GM21576 (cell line): ENCODE measurements around the gene HK1.
"Not testable (repeated sequence)": the region's sequence is repeated elsewhere in the genome, so short reads cannot be mapped to it uniquely, and the experiment has no call there.

Source experiments
- ATAC-seq: cut with Tn5 transposase; IDR thresholded peaks from one replicate; pipeline ENCODE4 v1.9.1; 2021; ENCODE audit warnings: mild to moderate bottlenecking, moderate library complexity; ENCODE audit not compliant: unreplicated experiment

HK1 gene

DNA sequence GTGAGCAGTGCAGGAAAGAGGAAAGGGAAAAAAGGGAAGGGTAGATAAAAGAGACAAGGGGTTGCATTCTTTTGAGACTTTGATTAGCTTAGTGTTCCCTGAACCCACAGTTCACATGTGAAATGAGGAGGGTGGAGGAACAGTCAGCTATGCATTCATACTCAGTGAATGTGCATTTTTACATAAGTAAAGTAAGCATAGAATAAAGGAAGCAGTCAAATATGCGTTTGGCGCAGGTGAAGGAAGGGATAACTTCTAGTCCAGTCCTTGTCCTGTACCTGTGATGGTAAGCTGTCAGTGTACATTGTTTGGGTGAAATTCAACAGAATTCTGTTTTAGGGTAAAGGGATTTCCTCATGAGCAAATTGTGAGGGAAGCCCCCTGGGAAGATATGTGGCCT is 28.1 kb downstream of the HK1 start:
- no peak for ATAC-seq

GRCh38 chr10:69307434-69307833 is 29.1 kb downstream of the HK1 start:
- ATAC-seq, result no peak

DNA sequence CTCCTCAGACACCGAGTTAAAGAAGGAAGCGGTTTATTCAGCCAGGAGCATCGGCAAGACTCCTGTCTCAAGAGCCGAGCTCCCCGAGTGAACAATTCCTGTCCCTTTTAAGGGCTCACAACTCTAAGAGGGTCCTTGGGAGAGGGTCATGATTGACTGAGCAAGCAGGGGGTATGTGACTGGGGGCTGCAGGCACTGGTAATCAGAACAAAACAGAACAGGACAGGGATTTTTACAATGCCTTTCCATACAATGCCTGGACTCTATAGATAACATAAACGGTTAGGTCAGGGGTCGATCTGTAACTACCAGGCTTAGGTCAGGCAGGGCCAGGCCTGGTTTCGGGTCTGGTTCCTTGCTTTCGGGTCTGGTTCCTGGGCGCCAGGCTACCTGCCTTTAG is 30.0 kb downstream of the HK1 start:
- not testable (repeated sequence) for ATAC-seq

DNA sequence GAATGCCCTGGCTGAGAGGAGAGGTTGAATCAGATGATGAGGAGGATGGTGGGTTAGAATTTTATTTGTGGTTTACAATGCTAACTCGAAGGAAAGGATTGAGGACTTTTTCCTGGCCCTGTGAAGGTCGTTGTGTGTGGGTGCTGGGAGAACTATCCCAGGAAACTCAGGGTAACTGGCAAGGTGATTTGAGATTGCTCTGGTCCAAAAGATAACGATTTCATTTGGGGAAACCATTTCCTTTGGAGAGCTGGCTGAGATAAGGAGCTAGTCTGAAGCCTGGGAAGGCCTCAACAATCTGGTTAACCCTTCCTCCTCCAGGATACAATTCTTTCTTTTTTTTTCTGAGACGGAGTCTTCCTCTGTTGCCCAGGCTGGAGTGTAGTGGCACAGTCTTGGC is 33.0 kb downstream of the HK1 start:
- ATAC-seq, result no peak

- no peak for ATAC-seq
These were observed 34.2 kb downstream of the HK1 start for GRCh38 chr10:69312528-69312927.

DNA sequence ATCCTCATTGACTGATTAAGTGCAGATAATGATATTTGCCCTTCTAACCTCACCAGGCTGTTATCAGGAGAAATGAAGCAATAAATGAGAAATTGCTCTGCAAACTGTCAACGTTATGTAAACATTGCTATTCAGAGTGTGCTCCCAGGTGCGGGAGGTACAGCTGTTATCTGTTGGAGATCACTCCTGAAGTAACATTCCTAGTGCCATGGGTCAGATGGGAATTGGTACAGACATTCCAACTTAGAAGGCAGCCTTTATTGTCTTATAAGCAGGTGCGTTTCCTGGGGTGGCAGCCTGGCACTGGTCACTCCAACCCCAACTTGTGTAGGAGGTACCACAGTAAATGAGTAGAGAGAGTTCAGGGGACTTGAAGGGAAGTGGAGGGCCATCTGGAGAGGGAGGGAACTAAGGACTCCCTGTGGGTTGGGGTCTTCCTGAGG is 36.8 kb downstream of the HK1 start:
- no peak for ATAC-seq

DNA sequence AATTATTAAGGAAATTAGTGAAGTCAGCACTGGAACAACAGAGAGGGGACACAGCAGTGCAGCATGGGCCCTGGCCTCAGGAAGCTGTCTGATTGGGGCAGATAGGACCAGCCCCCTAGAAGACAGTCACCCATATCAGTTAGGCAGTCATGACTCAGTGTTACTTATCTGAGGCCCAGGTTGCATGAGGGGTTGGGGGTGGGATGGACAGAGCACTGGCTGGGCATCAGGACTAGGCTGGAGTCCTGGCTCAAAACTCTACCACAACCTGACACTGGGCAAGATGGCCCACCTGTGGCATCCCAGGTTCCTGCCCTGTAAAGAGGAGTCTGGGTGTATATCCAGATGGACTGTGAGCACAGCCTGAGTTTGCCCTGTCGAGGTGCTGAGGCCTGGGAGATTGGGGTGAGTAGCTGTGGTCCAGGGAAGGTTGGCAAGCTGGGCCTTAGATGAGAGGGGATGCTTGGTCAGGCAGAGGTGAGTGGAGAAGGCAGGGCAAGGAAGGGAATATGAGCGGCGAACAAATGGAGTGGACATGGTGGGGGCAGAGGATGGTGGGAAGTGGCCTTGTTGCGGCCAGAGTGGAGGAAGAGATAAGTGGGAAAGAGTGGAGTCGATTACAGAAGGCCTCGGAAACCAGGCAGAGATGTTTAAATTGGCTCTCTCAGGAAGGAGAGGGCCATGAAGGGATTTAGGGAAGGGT is 37.5 kb downstream of the HK1 start:
- no peak for ATAC-seq

- no peak for ATAC-seq
These were observed 38.2 kb downstream of the HK1 start for GRCh38 chr10:69316313-69317059.

DNA sequence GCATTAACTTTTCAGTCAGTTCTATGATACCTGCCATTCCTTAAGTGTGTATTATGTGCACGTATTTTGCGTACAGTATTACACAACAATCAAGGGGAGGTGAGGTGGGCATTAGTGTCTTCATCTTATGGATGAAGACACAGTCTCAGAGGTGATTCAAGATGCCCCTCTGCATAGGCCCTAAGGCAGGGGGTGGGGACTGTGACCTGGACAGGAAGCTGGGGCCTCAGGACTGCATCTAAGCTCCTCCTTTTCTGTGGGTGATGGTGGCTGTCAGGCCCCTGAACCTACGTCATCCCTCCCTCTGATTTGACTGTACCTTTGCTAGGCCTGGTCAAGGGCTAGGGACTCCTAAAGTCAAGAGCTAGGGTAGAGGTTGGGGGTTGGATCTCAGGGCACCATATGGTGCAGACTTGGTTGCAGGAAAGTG is 38.9 kb downstream of the HK1 start:
- ATAC-seq, result peak; percentile 37

DNA sequence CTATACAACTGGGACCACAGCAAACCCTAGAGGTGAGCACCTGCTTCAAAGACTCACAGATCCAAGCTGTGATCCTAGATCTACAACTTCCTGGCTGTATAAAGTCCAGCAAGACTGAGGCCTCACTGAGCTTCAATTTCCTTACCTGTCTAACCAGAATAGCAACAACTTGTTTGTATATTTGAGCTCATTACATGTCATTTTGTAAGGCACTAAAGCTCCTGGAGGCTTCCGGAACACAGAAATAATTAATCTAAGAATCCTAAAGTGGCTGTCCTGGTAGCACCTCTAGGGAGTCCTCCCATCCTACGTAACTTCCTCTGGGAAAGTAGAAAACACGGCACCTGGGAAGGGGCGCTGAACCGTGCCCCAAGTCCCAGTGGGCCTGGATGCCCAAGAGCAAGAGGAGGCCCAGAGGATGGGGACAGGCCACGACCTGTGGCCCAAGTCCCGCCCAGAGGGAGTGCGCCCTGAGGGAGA is 39.4 kb downstream of the HK1 start:
- ATAC-seq, result peak; percentile 30

- ATAC-seq, result peak; percentile 78
These were observed 40.0 kb downstream of the HK1 start for GRCh38 chr10:69318106-69318866.

DNA sequence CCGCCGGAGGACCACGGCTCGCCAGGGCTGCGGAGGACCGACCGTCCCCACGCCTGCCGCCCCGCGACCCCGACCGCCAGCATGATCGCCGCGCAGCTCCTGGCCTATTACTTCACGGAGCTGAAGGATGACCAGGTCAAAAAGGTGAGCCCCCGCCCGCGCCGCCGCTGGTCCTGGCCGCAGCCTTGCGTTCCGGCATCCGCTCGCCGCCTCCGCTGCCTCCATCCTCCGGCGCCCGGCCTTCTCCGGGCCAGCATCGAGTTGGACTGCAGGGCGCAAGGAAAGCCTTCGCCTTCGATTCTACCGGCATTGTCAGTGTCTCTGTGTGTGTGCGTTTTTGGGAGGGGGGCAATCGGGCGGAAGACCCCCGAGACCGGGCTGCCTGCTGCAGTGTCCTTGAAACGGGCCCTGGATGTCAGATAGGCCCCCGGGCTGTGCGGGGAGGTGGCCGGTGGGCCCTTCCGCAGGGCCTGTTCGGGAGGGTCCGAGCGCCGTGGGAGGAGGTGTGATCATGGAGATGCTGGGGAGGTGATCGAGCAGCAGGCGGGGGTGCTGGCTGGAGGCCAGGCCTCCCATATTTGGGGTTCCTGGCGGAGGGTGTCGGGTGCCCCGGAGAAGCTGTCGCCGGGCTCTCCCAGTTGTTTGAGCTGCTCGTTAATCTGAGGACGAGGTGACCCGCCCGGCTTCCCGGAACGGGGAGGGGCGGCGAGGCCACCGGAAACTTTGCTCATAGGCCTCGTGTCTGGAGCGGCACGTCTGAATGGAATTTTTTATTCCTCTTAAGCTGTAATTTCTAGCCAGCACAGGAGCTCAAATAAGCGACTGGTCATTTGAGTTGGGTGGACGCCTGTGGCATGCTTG is 40.8 kb downstream of the HK1 start:
- ATAC-seq, result peak; percentile 16

DNA sequence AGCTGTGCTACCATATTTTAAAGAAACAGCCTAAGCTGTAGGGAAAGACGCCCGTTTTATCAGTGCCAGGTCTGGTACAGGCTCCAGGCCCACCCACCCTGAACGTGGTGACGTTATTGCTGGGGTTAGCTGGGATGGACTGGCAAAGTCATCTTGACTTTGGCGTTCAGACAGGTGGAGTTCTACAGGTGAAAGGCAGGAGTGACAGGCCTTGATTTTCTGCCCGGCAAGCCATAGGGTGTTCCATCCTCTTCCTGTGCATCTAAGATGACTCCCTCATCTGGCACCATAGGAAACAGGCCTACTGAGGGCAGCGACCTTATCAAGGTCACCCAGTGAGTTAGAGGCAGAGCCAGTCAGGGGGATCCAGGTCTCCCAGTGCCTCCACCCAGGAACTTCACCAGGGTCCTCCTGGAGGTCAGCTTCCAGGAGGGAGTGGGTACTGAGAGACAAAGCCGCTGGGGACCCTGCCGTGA is 41.6 kb downstream of the HK1 start:
- ATAC-seq, result no peak

GRCh38 chr10:69320521-69320920 is 42.2 kb downstream of the HK1 start:
- ATAC-seq, result no peak

DNA sequence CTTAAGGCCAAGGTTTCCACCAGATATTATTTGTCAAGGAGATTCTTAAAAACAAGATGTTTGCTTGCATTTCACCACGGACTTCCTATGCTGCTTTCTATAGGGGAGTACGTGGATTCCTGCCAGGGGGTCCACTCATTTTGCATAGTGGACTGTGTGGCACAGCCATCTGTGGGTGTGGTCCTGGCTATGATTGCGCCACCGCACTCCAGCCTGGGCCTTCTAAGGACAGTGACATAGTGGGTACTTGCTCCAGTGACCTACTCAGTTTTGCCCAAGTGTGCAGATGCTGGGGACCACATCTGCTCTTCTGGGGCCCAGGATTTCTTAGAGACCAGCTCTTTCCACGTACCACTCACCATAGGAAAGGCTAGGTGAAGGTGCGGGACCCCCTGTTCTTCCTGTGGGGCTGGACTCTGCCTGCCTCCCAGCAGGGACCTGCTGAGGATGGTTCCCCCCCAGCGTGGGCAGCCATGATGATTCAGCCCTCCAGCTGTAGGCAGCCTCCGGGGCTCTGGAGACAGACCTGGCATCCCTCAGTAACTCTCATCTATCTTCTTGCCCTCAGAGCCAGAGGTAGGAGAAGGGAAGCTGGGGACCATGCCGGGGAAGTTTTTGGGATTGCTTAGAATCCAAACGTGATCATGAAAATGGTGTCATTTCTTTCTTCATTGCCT is 42.9 kb downstream of the HK1 start:
- ATAC-seq, result no peak

- no peak for ATAC-seq
These were observed 43.6 kb downstream of the HK1 start for GRCh38 chr10:69321865-69322264.

- not testable (repeated sequence) for ATAC-seq
These were observed 44.0 kb downstream of the HK1 start for GRCh38 chr10:69322346-69322745.

GRCh38 chr10:69323622-69324021 is 45.3 kb downstream of the HK1 start:
- no peak for ATAC-seq

DNA sequence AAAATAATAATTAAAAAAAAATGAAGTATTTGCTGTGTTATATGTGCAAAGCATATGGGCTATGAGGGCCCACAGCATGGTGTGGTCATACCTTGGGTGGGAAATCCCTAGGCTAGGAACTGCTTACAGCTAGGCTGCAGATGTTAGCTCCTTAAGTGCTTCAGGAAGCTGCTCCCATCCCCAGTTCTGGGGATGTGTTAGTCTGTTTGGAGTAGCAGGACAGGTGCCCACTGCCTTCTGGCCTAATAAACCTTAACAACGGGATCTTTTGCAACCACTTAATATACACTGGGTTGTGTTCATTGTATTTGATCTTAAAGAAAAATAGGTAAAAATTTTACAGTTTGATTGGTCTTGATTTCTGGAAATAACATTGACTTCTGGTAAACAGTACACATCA is 46.3 kb downstream of the HK1 start:
- ATAC-seq, result no peak
